GM12878 (cell line): ENCODE results near the gene LAIR1.
"Not testable (repeated sequence)": the region's sequence is repeated elsewhere in the genome, so short reads cannot be mapped to it uniquely, and the experiment has no call there.

Experiments used
- CTCF ChIP-seq, 3 experiments: IDR thresholded peaks in 2 of 3; conservative IDR thresholded peaks in 1 of 3; 2 replicates each; pipeline ENCODE4 v1.5.1; 2011; ENCODE audit warnings: low read depth in 3 of 3, low read length in 3 of 3, mild to moderate bottlenecking in 3 of 3, control low read depth in 2 of 3, moderate library complexity in 2 of 3, inconsistent platforms in 1 of 3, mixed read lengths in 1 of 3; ENCODE audit not compliant: control insufficient read depth in 2 of 3, insufficient read depth in 1 of 3; ENCODE audit errors: extremely low read depth in 1 of 3
- MAX ChIP-seq: IDR thresholded peaks from 2 replicates; pipeline ENCODE4 v1.6.1; 2012; ENCODE audit warnings: low read depth, low read length, improper control_type of control experiment
- POLR2AphosphoS2 ChIP-seq: IDR thresholded peaks from 2 replicates; pipeline ENCODE4 v1.6.1; 2011; ENCODE audit warnings: low read depth, mild to moderate bottlenecking, low read length, improper control_type of control experiment, moderate library complexity
- RAD21 ChIP-seq: IDR thresholded peaks from 2 replicates; pipeline ENCODE4 v1.6.1; 2011; ENCODE audit warnings: mild to moderate bottlenecking, low read depth, low read length, moderate library complexity; ENCODE audit not compliant: insufficient read depth
- ZNF384 ChIP-seq: IDR thresholded peaks from 2 replicates; pipeline ENCODE4 v1.6.1; 2012; ENCODE audit warnings: low read depth, mild to moderate bottlenecking, low read length, improper control_type of control experiment, borderline replicate concordance
- TF ChIP-seq, protein P1 (sequence below): IDR thresholded peaks from 2 replicates; pipeline ENCODE4 v1.6.1; 2011; ENCODE audit warnings: low read depth, low read length, improper control_type of control experiment, borderline replicate concordance

GRCh38 chr19:54371453-54371852, 6.7 kb upstream of the LAIR1 start:
- TF ChIP-seq RAD21; CTCF (IDR thresholded peaks at IDR 0.05 in 2 of 3, conservative IDR thresholded peaks at IDR 0.05 in 1 of 3; ENCODE audit: control insufficient read depth in 2 of 3, extremely low read depth in 1 of 3, insufficient read depth in 1 of 3, low read depth in 3 of 3, low read length in 3 of 3); POLR2AphosphoS2; ZNF384; MAX: not testable (repeated sequence)
- TF ChIP-seq, protein P1, sequence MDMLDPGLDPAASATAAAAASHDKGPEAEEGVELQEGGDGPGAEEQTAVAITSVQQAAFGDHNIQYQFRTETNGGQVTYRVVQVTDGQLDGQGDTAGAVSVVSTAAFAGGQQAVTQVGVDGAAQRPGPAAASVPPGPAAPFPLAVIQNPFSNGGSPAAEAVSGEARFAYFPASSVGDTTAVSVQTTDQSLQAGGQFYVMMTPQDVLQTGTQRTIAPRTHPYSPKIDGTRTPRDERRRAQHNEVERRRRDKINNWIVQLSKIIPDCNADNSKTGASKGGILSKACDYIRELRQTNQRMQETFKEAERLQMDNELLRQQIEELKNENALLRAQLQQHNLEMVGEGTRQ, result not testable (repeated sequence)
